CD14-positive monocyte (primary cell): Measurements from ENCODE around the gene CDH2. TPM values are rescaled to one million over a fixed set of nuclear protein-coding genes. Genes with fewer than 3 reads are reported as not detected.

Source experiments
- DNase-seq, 3 donors: peaks; one replicate each; pipeline ENCODE4 v3.0.0-alpha.2; 2011 to 2022
- H2AFZ ChIP-seq: 2 replicates; pipeline ENCODE4 v1.6.0; 2012; ENCODE audit warnings: mild to moderate bottlenecking, low read depth, low read length, inconsistent platforms; ENCODE audit not compliant: insufficient read depth, poor library complexity, severe bottlenecking
- H3K27ac ChIP-seq, 2 donors: 1 replicate in 1 of 2; 2 replicates in 1 of 2; pipeline ENCODE4 v1.5.1; 2012 to 2013; ENCODE audit warnings: low read length in 2 of 2, control low read depth in 1 of 2, inconsistent platforms in 1 of 2, low read depth in 1 of 2, mild to moderate bottlenecking in 1 of 2
- H3K27me3 ChIP-seq, 2 donors: one replicate each; pipeline versions ENCODE4 v1.6.0 to v1.6.1; 2011 to 2013; ENCODE audit warnings: low read length in 2 of 2; ENCODE audit not compliant: control insufficient read depth in 2 of 2, insufficient read depth in 2 of 2
- H3K36me3 ChIP-seq, 2 donors: replicated peaks in 1 of 2; 1 replicate in 1 of 2; 2 replicates in 1 of 2; pipeline versions ENCODE4 v1.5.1 to v1.6.1; 2012 to 2013; ENCODE audit warnings: low read length in 2 of 2, control low read depth in 1 of 2, inconsistent platforms in 1 of 2, mild to moderate bottlenecking in 1 of 2; ENCODE audit not compliant: insufficient read depth in 2 of 2, control insufficient read depth in 1 of 2
- H3K4me1 ChIP-seq, 2 donors: 1 replicate in 1 of 2; 2 replicates in 1 of 2; pipeline versions ENCODE4 v1.5.1 to v1.6.1; 2012 to 2013; ENCODE audit warnings: low read length in 2 of 2, control low read depth in 1 of 2, inconsistent platforms in 1 of 2, mild to moderate bottlenecking in 1 of 2, moderate library complexity in 1 of 2; ENCODE audit not compliant: insufficient read depth in 2 of 2, control insufficient read depth in 1 of 2
- H3K4me2 ChIP-seq: replicated peaks from 2 replicates; pipeline ENCODE3; 2012; ENCODE audit warnings: low read length, moderate library complexity, mild to moderate bottlenecking; ENCODE audit not compliant: poor library complexity, severe bottlenecking; ENCODE audit errors: extremely low read depth
- H3K4me3 ChIP-seq, 3 experiments: fragments of 200-600 bp in 1 of 3; sonication (generic) in 1 of 3; replicated peaks in 1 of 3; 1 replicate in 2 of 3; 2 replicates in 1 of 3; pipeline ENCODE4 v1.5.1; 2011 to 2013; ENCODE audit warnings: low read length in 3 of 3, mild to moderate bottlenecking in 3 of 3, control low read depth in 2 of 3, low read depth in 2 of 3, inconsistent platforms in 1 of 3, moderate library complexity in 1 of 3
- H3K79me2 ChIP-seq: 2 replicates; pipeline ENCODE4 v1.6.0; 2012; ENCODE audit warnings: mild to moderate bottlenecking, control low read depth, inconsistent platforms, low read length, moderate library complexity; ENCODE audit not compliant: insufficient read depth
- H3K9ac ChIP-seq: 2 replicates; pipeline ENCODE4 v1.6.0; 2017; ENCODE audit warnings: low read length, mild to moderate bottlenecking; ENCODE audit not compliant: insufficient read depth, poor library complexity, severe bottlenecking
- H3K9me3 ChIP-seq, 2 donors: replicated peaks in 1 of 2; 1 replicate in 1 of 2; 2 replicates in 1 of 2; pipeline versions ENCODE4 v1.5.1 to v1.6.1; 2012 to 2013; ENCODE audit warnings: low read length in 2 of 2, control low read depth in 1 of 2; ENCODE audit not compliant: control insufficient read depth in 1 of 2, insufficient read depth in 1 of 2
- H4K20me1 ChIP-seq: 2 replicates; pipeline ENCODE4 v1.6.0; 2012; ENCODE audit warnings: mild to moderate bottlenecking, low read length, control low read depth, moderate library complexity; ENCODE audit not compliant: insufficient read depth
- H3K27ac Mint-ChIP-seq, 7 donors: one replicate each; pipeline ENCODE4 v1.8.0; 2020; ENCODE audit warnings: mild to moderate bottlenecking in 7 of 7, mixed read lengths in 7 of 7, moderate library complexity in 6 of 7, inconsistent platforms in 2 of 7
- H3K27me3 Mint-ChIP-seq, 3 donors: one replicate each; pipeline ENCODE4 v1.8.0; 2021 to 2022; ENCODE audit warnings: low read depth in 3 of 3, mild to moderate bottlenecking in 3 of 3, mixed read lengths in 3 of 3, moderate library complexity in 3 of 3, inconsistent platforms in 1 of 3
- H3K36me3 Mint-ChIP-seq, 2 donors: one replicate each; pipeline ENCODE4 v1.8.0; 2020; ENCODE audit warnings: mixed read lengths in 2 of 2, inconsistent platforms in 1 of 2, mild to moderate bottlenecking in 1 of 2
- H3K4me1 Mint-ChIP-seq: one replicate; pipeline ENCODE4 v1.8.0; 2020; ENCODE audit warnings: mild to moderate bottlenecking, mixed read lengths
- H3K4me3 Mint-ChIP-seq, 2 donors: one replicate each; pipeline ENCODE4 v1.8.0; 2020; ENCODE audit warnings: mild to moderate bottlenecking in 2 of 2, mixed read lengths in 2 of 2, moderate library complexity in 1 of 2
- H3K9me3 Mint-ChIP-seq, 7 donors: one replicate each; pipeline ENCODE4 v1.8.0; 2020 to 2022; ENCODE audit warnings: mixed read lengths in 7 of 7, mild to moderate bottlenecking in 6 of 7, moderate library complexity in 6 of 7, inconsistent platforms in 2 of 7
- WGBS: methylation state at CpG from one replicate; pipeline ENCODE4 v1.1.5; 2013; ENCODE audit warnings: missing lambda C conversion rate; ENCODE audit not compliant: insufficient coverage; 5-methylcytosine and 5-hydroxymethylcytosine counted together
- intact Hi-C, 2 donors: fragments of 100-400 bp; cut with micrococcal nuclease; formaldehyde crosslinking; loops; one replicate each; pipeline versions ENCODE4 v1.15.0 to v1.15.1; 2023
- polyA plus RNA-seq, 3 donors: library from polyadenylated mRNA; depleted of rRNA in 1 of 3; unstranded in 2 of 3; stranded (reverse) in 1 of 3; fragments of 300-500 nt in 2 of 3; fragments of >200 nt in 1 of 3; fragmentation: Illumina TruSeq in 2 of 3; gene quantifications; 1 replicate in 2 of 3; 2 replicates in 1 of 3; pipeline ENCODE4 v1.2.3, GENCODE V29; 2012 to 2021
- TF ChIP-seq, protein P1 (sequence below): fragments of 200-600 bp; IDR thresholded peaks from one replicate; pipeline ENCODE4 v1.8.0; 2022; ENCODE audit warnings: antibody characterized with exemption, mild to moderate bottlenecking

Gene CDH2
- polyA plus RNA-seq, 3 donors: 0.03 to 0.32 (median 0.08) TPM

GRCh38 chr18:28040211-28040610 is 136.7 kb downstream of the CDH2 start:
- Histone ChIP-seq H3K27me3 (no peaks in the 10 kb centered on the region), H2AFZ (no peak overlapping the region), H4K20me1 (no peaks in the 10 kb centered on the region), H3K27ac (no peak overlapping the region), H3K36me3 (no peaks in the 10 kb centered on the region), H3K4me3 (peak overlapping the region in 1 of 3 experiments; percentile 29), H3K4me2 (no peak overlapping the region), H3K9ac (no peak overlapping the region), H3K9me3 (no peaks in the 10 kb centered on the region), H3K4me1 (peaks cover 13 to 16% of the 10 kb centered on the region in 2 donors), H3K79me2 (no peaks in the 10 kb centered on the region)
- H3K4me1 Mint-ChIP-seq: peaks cover 22% of the 10 kb centered on the region
- peaks cover 0 to 2% (median 1%) of the 10 kb centered on the region in 3 donors for H3K27me3 Mint-ChIP-seq
- no peak overlapping the region for H3K4me3 Mint-ChIP-seq
- TF ChIP-seq, protein P1, sequence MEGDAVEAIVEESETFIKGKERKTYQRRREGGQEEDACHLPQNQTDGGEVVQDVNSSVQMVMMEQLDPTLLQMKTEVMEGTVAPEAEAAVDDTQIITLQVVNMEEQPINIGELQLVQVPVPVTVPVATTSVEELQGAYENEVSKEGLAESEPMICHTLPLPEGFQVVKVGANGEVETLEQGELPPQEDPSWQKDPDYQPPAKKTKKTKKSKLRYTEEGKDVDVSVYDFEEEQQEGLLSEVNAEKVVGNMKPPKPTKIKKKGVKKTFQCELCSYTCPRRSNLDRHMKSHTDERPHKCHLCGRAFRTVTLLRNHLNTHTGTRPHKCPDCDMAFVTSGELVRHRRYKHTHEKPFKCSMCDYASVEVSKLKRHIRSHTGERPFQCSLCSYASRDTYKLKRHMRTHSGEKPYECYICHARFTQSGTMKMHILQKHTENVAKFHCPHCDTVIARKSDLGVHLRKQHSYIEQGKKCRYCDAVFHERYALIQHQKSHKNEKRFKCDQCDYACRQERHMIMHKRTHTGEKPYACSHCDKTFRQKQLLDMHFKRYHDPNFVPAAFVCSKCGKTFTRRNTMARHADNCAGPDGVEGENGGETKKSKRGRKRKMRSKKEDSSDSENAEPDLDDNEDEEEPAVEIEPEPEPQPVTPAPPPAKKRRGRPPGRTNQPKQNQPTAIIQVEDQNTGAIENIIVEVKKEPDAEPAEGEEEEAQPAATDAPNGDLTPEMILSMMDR: no peak
- H3K27ac Mint-ChIP-seq: no peak overlapping the region
- intact Hi-C loops: no loop called here
- no peak for DNase-seq
- peaks cover 0 to 3% (median 0%) of the 10 kb centered on the region in 7 donors for H3K9me3 Mint-ChIP-seq
- 100% methylated on average over 1 of the region's 2 CpGs for WGBS
- no peaks in the 10 kb centered on the region for H3K36me3 Mint-ChIP-seq

GRCh38 chr18:28039691-28040090 is 137.2 kb downstream of the CDH2 start:
- peaks cover 13 to 16% of the 10 kb centered on the region in 2 donors for H3K4me1 ChIP-seq
- intact Hi-C loops: no loop called here
- no peak overlapping the region for H3K9ac ChIP-seq
- no peaks in the 10 kb centered on the region for H3K27me3 ChIP-seq
- H3K27ac Mint-ChIP-seq: peak overlapping the region in 1 of 7 donors; percentile 35
- peak overlapping the region in 1 of 3 experiments; percentile 29 for H3K4me3 ChIP-seq
- H3K9me3 ChIP-seq: no peaks in the 10 kb centered on the region
- no peak overlapping the region for H3K4me3 Mint-ChIP-seq
- H3K36me3 ChIP-seq: no peaks in the 10 kb centered on the region
- peak overlapping the region; percentile 33 for H3K4me2 ChIP-seq
- H4K20me1 ChIP-seq: no peaks in the 10 kb centered on the region
- H3K79me2 ChIP-seq: no peaks in the 10 kb centered on the region
- peaks cover 22% of the 10 kb centered on the region for H3K4me1 Mint-ChIP-seq
- TF ChIP-seq, protein P1: no peak
- no peaks in the 10 kb centered on the region for H3K36me3 Mint-ChIP-seq
- peaks cover 0 to 3% (median 0%) of the 10 kb centered on the region in 7 donors for H3K9me3 Mint-ChIP-seq
- no peak overlapping the region for H2AFZ ChIP-seq
- H3K27me3 Mint-ChIP-seq: peaks cover 0 to 2% (median 1%) of the 10 kb centered on the region in 3 donors
- peak overlapping the region in 1 of 2 donors; percentile 48 for H3K27ac ChIP-seq
- WGBS: no CpG with 5 or more reads among the region's 3 CpGs
- no peak for DNase-seq
